Activated CD8-positive, alpha-beta memory T cell treated with anti-CD3 and anti-CD28 coated beads for 24 hours (primary cell): ENCODE measurements around the gene C22orf15.
"Not testable (repeated sequence)": the region's sequence is repeated elsewhere in the genome, so short reads cannot be mapped to it uniquely, and the experiment has no call there.

ENCODE experiments used
- DNase-seq: peaks from one replicate; pipeline ENCODE4 v3.0.0-alpha.2; 2020

The C22orf15 gene, protein sequence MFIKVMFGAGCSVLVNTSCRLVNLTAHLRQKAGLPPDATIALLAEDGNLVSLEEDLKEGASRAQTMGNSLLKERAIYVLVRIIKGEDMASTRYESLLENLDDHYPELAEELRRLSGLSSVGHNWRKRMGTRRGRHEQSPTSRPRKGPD

DNA sequence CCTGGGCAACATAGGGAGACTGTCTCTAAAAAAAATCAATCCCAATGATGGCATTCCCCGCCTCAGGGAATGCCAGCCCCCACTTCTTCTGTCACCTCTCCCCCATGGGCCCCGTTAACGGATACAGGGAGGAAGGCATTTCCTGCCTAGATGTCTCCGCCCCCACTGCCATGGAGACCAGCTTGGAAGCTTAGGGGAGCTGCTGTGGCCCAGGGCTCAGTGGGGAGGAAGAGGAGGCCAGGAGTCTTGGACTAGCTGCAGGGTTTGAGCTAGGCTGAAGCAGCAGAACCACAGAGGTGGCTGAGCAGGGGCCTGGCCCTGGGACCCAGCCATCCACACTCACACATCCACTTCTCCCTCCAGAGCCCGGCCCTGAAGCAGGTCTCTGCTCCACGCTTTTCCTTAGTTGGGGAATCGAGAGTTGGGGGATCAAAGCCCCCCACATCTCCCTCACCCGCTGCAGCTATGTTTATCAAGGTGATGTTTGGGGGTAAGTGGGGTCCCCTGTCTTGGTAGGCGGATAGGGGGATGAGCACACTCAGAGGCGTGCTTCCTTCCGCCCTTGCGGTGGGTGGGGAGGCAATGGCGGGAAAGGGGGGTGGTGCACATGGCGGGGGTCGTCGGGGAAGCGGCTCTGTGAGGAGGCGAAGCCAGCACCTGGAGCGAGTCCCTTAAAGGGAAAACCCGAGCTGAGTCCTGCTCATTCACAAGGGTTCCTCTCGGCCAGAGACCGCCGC, at the start of gene C22orf15:
C22orf15 (plus strand) TSS at position 149 of the 737 bp plus-strand sequence; CDS start at position 466, 317 bp downstream.
- no peak for DNase-seq

DNA sequence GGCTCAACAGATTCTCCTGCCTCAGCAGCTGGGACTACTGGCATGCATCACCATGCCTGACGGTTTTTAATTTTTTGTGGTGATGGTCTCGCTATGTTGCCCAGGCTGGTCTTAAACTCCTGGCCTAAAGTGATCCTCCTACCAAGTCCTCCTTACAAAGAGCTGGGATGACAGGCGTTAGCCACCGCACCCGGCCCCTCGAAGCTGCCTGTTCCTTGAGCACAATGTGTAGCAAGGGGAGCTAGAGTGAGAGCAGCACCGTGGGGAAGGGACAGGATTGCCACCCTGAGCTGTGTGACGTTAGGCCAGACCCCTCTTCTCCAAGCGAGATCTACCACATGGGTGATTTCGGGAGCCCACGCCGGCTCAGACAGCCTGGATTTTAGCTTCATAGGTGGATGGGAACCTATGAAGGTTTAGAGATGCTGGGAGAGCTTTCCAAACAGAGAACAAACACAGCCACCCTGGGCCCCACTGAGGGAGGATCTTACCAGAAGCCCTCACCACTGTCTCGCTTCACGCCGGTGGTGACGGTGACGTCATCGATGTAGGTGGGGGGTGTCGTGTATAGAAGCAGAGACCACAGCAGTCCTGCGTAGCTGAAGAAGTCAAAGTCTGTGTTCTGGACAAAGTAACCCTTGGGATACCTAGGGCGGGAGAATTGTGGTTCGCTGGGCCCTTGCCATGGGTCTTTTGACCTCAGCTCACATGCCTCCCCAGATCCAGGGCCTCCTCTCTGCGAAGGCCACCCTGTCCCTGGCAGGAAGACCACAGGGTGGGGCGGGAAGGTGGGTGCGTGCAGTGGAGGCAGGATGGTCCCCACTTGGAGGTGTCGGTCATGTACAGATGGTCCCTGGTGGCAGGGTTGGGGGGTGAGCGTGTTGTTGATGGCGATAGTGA, 48.8 kb upstream of the C22orf15 start:
- DNase-seq = no peak

- DNase-seq = no peak
These were observed 47.9 kb upstream of the C22orf15 start for GRCh38 chr22:23714596-23715578.

- no peak for DNase-seq
These were observed 46.9 kb upstream of the C22orf15 start for GRCh38 chr22:23715806-23716375.

GRCh38 chr22:23716811-23717801, 45.7 kb upstream of the C22orf15 start:
- peak; percentile 94 for DNase-seq

DNA sequence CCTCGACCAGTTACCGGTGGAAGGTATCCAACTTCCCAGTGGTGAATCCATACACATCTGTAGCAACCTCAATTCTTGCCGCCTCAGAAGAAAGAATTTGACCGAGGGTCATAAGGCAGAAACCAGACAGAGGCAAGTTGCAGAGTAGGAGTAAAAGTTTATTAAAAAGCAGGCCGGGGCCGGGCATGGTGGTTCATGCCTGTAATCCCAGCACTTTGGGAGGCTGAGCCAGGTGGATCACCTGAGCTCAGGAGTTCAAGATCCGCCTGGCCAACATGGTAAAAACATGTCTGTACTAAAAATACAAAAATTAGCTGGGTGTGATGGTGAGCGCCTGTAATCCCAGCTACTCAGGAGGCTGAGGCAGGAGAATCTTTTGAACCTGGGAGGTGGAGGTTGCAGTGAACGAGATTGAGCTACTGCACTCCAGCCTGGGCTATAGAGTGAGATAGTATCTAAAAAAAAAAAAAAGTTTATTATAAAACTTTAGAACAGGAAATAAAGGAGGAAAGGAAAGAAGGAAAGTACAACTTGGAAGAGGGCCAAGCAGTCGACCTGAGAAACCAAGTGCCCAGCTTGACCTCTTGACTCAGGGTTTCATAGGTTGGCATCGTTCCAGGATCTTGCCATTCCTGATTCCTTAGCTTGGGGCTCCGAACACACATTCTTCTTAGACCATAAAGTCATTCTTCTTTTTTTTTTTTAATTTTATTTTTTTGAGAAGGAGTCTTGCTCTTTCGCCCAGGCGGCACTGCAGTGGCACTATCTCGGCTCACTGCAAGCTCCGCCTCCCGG, 44.2 kb upstream of the C22orf15 start:
- DNase-seq = no peak

GRCh38 chr22:23720855-23721254, 41.9 kb upstream of the C22orf15 start:
- DNase-seq = no peak

- no peak for DNase-seq
These were observed 40.6 kb upstream of the C22orf15 start for GRCh38 chr22:23722160-23722559.

GRCh38 chr22:23722724-23723123, 40.1 kb upstream of the C22orf15 start:
- no peak for DNase-seq

- DNase-seq = not testable (repeated sequence)
These were observed 34.7 kb upstream of the C22orf15 start for GRCh38 chr22:23728108-23728507.

DNA sequence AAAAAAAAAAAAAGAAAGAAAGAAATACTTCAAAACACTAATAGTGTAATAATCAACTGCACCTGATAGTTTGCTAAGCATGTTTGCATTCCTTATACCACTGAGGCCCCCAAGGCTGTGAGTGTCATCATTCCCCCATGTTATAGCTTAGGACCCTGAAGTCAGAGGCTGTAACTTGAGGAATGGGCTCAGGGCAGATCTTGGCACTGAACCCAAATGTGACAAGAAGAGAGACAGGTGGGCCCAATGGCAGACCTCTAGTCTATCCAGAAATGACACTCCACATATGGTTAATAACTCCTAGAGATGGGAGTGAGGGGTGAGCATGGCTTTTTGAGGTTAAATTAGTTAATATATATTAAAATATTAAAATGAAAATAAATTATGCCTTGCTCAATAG, 25.1 kb upstream of the C22orf15 start:
- no peak for DNase-seq

- DNase-seq = no peak
These were observed 20.1 kb upstream of the C22orf15 start for GRCh38 chr22:23742505-23743264.

- DNase-seq = no peak
These were observed 19.5 kb upstream of the C22orf15 start for GRCh38 chr22:23743303-23743705.

DNA sequence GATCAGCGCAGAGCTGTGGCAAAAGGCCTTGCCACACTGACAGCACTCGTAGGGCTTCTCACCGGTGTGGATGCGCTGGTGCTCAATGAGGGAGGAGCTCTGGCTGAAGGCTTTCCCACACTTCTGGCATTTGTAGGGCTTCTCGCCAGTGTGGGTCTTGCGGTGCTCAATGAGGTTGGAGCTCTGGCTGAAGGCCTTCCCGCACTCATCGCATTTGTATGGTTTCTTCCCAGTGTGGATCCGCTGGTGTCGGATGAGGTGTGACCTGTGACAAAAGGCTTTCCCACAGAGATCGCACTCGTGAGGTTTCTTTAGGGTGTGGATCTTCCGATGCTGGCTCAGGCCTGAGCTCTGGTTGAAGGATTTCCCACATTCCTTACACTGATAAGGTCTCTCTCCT, 18.8 kb upstream of the C22orf15 start:
- no peak for DNase-seq

GRCh38 chr22:23744485-23744884, 18.3 kb upstream of the C22orf15 start:
- DNase-seq = no peak

GRCh38 chr22:23745791-23746190, 17.0 kb upstream of the C22orf15 start:
- DNase-seq = no peak

GRCh38 chr22:23749841-23750301, 12.9 kb upstream of the C22orf15 start:
- DNase-seq = no peak

DNA sequence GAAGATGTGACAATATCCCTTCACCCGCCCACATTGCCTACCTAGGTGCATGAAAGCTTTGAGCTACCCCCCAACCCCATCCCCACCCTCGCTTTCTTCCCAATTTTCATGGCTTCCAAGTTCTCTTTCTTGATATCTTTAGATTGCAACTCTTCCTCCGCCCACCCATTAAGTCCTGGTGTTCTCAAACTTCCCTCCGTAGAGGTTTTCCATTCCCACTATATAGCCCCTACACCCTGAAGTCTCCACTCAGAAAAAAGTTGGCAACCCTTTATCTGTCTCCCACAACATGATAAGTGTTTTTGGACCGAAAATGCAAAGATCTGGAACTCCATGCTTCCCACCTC, 12.4 kb upstream of the C22orf15 start:
- no peak for DNase-seq
